BLaER1 (cell line): ENCODE data around the gene WNK1.
"Not testable (repeated sequence)": the region's sequence is repeated elsewhere in the genome, so short reads cannot be mapped to it uniquely, and the experiment has no call there.

Source experiments
- H3K27ac ChIP-seq: shearing (Covaris generic); formaldehyde crosslinking; 2 replicates; pipeline ENCODE4 v1.8.1; 2022
- H3K27me3 ChIP-seq: shearing (Covaris generic); formaldehyde crosslinking; 2 replicates; pipeline ENCODE4 v1.8.1; 2022
- H3K36me3 ChIP-seq: shearing (Covaris generic); formaldehyde crosslinking; 2 replicates; pipeline ENCODE4 v1.8.1; 2022
- H3K4me1 ChIP-seq: shearing (Covaris generic); formaldehyde crosslinking; 2 replicates; pipeline ENCODE4 v1.8.1; 2022
- H3K4me2 ChIP-seq: shearing (Covaris generic); formaldehyde crosslinking; 2 replicates; pipeline ENCODE4 v1.8.1; 2022
- H3K4me3 ChIP-seq: shearing (Covaris generic); formaldehyde crosslinking; 2 replicates; pipeline ENCODE4 v1.8.1; 2022
- H3K9ac ChIP-seq: shearing (Covaris generic); formaldehyde crosslinking; 2 replicates; pipeline ENCODE4 v1.8.1; 2022
- H3K9me3 ChIP-seq: shearing (Covaris generic); formaldehyde crosslinking; 2 replicates; pipeline ENCODE4 v1.8.1; 2022
- H4K20me1 ChIP-seq: shearing (Covaris generic); formaldehyde crosslinking; 2 replicates; pipeline ENCODE4 v1.8.1; 2022
- Cebpa-rat ChIP-seq: shearing (Covaris generic); IDR thresholded peaks from 2 replicates; pipeline ENCODE4 v1.8.1; 2022

The WNK1 gene

DNA sequence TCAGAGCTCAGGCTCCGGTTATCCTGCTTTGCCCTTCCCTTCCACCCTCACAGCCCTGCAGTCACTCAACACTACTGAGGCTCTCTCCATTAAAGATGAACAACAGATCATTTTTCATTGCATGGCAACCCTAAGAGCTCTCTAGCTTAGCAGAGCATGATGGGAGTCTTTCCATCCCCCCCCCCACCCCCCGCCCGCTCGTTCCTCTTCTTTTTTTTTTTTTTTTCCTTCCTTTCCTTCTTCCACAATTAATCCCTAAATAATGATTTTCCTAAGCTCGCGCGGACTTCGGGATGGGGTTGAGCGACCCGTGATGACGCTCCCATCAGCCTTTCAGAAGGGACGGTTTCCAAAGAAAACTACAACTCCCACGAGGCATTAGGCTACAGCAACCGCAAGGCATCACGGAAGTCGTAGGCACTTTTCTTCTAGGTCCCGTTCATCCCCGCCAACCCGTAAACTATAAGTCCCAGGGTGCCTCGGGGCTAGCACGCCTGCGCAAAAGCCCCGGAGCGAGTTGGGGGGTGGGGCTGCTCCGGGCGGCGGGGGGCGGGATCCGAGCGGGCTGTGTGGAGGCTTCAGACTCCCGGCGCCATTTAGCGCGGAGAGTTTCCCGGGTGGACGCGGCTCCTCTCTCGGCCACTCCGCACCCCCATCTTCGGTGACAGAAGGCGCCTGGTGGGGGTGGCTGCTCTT is at the start of gene WNK1:
TSS of gene WNK1 (plus strand) at position 581 of the 696 bp plus-strand sequence. CDS start 987 bp downstream, outside the sequence.
- Histone ChIP-seq H3K4me2 (peak within 1 kb of the TSS; percentile 99), H3K27ac (peak within 1 kb of the TSS; percentile 89), H3K4me1 (peaks cover 41% of the 10 kb centered on the region), H3K36me3 (no peaks in the 10 kb centered on the region), H3K4me3 (peak within 1 kb of the TSS; percentile 96), H3K9me3 (no peaks in the 10 kb centered on the region), H3K9ac (peak within 1 kb of the TSS; percentile 94), H4K20me1 (peaks cover 44% of the 10 kb centered on the region), H3K27me3 (no peaks in the 10 kb centered on the region)
- no peak for TF ChIP-seq Cebpa-rat

- TF ChIP-seq Cebpa-rat = no peak
- Histone ChIP-seq H3K4me1 (peaks cover 8% of the 10 kb centered on the region; the same call in 1 of the 2 replicates), H4K20me1 (no peaks in the 10 kb centered on the region), H3K27ac (no peak overlapping the region), H3K9me3 (no peaks in the 10 kb centered on the region), H3K36me3 (no peaks in the 10 kb centered on the region), H3K4me2 (no peak overlapping the region), H3K27me3 (no peaks in the 10 kb centered on the region), H3K4me3 (no peak overlapping the region), H3K9ac (no peak overlapping the region)
These were observed 47.7 kb upstream of the WNK1 start for GRCh38 chr12:704516-705242.

- H3K27ac ChIP-seq, H4K20me1 ChIP-seq, H3K9ac ChIP-seq, H3K4me1 ChIP-seq, H3K4me2 ChIP-seq, H3K36me3 ChIP-seq, H3K27me3 ChIP-seq, H3K9me3 ChIP-seq, H3K4me3 ChIP-seq: not testable (repeated sequence)
These were observed 44.3 kb upstream of the WNK1 start for GRCh38 chr12:708084-708483.

DNA sequence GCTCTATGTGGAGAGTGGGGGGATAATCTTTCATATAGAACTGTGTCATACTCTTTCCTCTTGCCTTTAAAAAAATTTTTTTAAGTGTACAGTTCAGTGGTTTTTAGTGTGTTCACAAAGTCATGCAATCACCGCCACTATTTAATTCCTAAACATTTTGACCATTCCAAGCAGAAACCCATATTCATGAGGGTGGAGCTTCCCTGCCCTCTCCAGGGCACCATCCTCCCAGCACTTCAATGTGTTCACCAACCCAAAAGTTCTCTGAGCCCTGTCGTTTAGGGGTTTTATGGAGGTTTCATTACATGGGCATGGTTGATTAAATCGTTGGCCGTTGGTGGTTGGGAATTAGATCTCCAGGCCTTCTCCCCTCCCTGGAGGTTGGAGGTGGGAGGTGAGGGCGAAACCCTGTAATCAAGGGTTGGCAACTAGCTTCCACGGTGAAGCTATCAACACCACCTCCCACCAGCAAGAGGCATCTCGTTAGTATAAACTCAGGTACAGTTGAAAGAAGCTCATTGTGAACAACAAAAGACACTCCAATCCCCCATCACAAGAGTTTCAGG is 42.8 kb upstream of the WNK1 start:
- no peaks in the 10 kb centered on the region for H3K9me3 ChIP-seq
- no peaks in the 10 kb centered on the region for H3K27me3 ChIP-seq
- no peak overlapping the region for H3K27ac ChIP-seq
- no peaks in the 10 kb centered on the region for H3K4me1 ChIP-seq
- H4K20me1 ChIP-seq = no peaks in the 10 kb centered on the region
- no peaks in the 10 kb centered on the region for H3K36me3 ChIP-seq
- no peak for TF ChIP-seq Cebpa-rat
- H3K4me3 ChIP-seq = no peak overlapping the region
- H3K9ac ChIP-seq = no peak overlapping the region
- H3K4me2 ChIP-seq = no peak overlapping the region

- H3K9ac ChIP-seq = no peak overlapping the region
- no peaks in the 10 kb centered on the region for H3K36me3 ChIP-seq
- H3K4me3 ChIP-seq = no peak overlapping the region
- no peaks in the 10 kb centered on the region for H4K20me1 ChIP-seq
- no peaks in the 10 kb centered on the region for H3K4me1 ChIP-seq
- H3K9me3 ChIP-seq = no peaks in the 10 kb centered on the region
- no peak overlapping the region for H3K4me2 ChIP-seq
- no peaks in the 10 kb centered on the region for H3K27me3 ChIP-seq
- no peak overlapping the region for H3K27ac ChIP-seq
- no peak for TF ChIP-seq Cebpa-rat
These were observed 40.1 kb upstream of the WNK1 start for GRCh38 chr12:712172-712863.

GRCh38 chr12:713281-713875 is 39.0 kb upstream of the WNK1 start:
- no peak overlapping the region for H3K4me2 ChIP-seq
- H3K9ac ChIP-seq = no peak overlapping the region
- TF ChIP-seq Cebpa-rat = no peak
- no peaks in the 10 kb centered on the region for H3K9me3 ChIP-seq
- H3K4me1 ChIP-seq = no peaks in the 10 kb centered on the region
- H3K27me3 ChIP-seq = no peaks in the 10 kb centered on the region
- no peak overlapping the region for H3K4me3 ChIP-seq
- no peaks in the 10 kb centered on the region for H3K36me3 ChIP-seq
- H3K27ac ChIP-seq = no peak overlapping the region
- no peaks in the 10 kb centered on the region for H4K20me1 ChIP-seq

DNA sequence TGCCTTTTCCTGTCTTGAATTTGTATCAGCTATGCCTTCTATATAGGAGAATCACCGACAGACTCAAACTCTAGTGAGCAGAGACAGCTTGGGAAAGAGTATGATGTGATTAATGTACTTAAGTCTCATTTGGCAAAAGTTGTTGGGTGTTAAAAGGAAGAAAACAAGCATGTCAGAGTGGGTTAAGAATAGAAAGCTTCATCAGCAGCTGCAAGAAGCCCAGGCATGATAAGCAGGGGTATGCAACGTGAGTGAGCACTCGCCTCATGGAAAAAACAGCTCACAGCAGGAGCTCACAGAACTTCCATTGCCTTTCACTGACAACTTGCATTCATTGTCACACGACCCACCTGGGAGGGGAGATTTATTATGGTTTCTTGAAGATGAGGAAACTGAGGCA is 35.9 kb upstream of the WNK1 start:
- H3K4me3 ChIP-seq = no peak overlapping the region
- TF ChIP-seq Cebpa-rat = no peak
- no peaks in the 10 kb centered on the region for H3K36me3 ChIP-seq
- no peaks in the 10 kb centered on the region for H4K20me1 ChIP-seq
- 0 out of 2 replicates have a peak, but pooled peaks cover 3% of the 10 kb centered on the region for H3K9me3 ChIP-seq
- no peaks in the 10 kb centered on the region for H3K4me1 ChIP-seq
- no peaks in the 10 kb centered on the region for H3K27me3 ChIP-seq
- no peak overlapping the region for H3K27ac ChIP-seq
- no peak overlapping the region for H3K4me2 ChIP-seq
- H3K9ac ChIP-seq = no peak overlapping the region

DNA sequence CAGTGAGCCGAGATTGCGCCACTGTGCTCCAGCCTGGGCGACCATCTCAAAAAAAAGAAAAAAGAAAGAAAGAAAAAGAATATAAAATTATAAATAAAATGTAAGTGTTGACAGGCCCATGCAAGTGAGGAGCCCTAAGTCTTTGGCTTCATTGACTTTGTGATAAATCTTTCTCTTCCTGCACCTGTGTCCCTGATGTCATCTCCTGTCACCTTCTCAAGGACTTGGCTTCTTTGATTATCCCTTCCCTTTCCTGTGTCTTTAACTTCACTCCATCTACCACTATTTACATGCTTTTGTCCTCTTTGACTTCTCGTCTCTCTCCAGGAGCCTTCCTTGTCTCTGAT is 33.6 kb upstream of the WNK1 start:
- Histone ChIP-seq H3K27me3 (no peaks in the 10 kb centered on the region), H4K20me1 (no peaks in the 10 kb centered on the region), H3K4me3 (no peak overlapping the region), H3K4me2 (no peak overlapping the region), H3K9ac (no peak overlapping the region), H3K9me3 (0 out of 2 replicates have a peak, but pooled peaks cover 3% of the 10 kb centered on the region), H3K27ac (no peak overlapping the region), H3K4me1 (no peaks in the 10 kb centered on the region), H3K36me3 (no peaks in the 10 kb centered on the region)
- TF ChIP-seq Cebpa-rat = no peak

GRCh38 chr12:720231-720941 is 32.0 kb upstream of the WNK1 start:
- Histone ChIP-seq H3K27me3 (no peaks in the 10 kb centered on the region), H3K9me3 (0 out of 2 replicates have a peak, but pooled peaks cover 3% of the 10 kb centered on the region), H3K27ac (no peak overlapping the region), H3K9ac (no peak overlapping the region), H3K4me2 (no peak overlapping the region), H3K4me1 (no peaks in the 10 kb centered on the region), H4K20me1 (no peaks in the 10 kb centered on the region), H3K4me3 (no peak overlapping the region), H3K36me3 (no peaks in the 10 kb centered on the region)
- TF ChIP-seq Cebpa-rat = no peak
